HG02943 (cell line): ENCODE results near the gene ERCC8.
"Not testable (repeated sequence)": the region's sequence is repeated elsewhere in the genome, so short reads cannot be mapped to it uniquely, and the experiment has no call there.

ENCODE experiments used
- ATAC-seq: cut with Tn5 transposase; IDR thresholded peaks from one replicate; pipeline ENCODE4 v1.9.1; 2021; ENCODE audit warnings: mild to moderate bottlenecking, low read depth, moderate library complexity; ENCODE audit not compliant: unreplicated experiment

ERCC8 gene

DNA sequence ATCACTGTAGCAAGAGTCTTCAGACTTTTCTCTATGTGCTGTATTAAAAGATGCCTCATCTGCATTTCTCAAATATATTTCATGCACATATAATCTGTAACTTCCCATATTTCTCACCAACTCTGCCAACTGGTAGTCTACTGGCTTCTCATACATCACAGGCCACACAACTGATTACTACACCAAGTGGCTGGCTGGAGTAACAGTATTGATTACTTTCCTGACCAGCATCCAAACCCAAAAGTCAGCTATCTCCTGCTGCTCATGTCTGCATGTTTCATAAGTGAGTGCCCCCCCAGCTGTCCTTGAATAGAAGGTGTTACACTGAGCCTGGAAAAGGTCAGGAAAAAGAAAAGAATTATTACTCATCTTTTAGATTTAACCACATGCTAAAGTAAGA is 17.4 kb downstream of the ERCC8 start:
- no peak for ATAC-seq

DNA sequence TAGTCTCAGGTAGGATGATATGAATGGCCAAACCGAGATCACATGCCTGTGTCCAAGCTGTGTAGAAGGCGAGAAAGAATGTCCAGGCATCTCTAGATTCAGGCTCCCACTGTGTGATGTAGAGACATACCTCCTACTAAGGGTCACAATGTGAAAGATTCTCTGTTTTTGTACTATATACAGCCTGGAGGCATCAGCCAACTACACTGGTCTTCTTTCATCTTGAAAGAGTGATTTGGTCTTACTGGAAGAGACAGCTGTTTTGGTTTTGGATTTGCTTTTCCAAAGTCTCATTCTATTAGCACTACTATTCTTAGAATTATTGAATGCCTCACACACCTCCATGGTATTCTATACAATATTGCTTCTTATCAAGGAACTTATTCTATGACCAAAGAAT is 26.4 kb downstream of the ERCC8 start:
- ATAC-seq = no peak

DNA sequence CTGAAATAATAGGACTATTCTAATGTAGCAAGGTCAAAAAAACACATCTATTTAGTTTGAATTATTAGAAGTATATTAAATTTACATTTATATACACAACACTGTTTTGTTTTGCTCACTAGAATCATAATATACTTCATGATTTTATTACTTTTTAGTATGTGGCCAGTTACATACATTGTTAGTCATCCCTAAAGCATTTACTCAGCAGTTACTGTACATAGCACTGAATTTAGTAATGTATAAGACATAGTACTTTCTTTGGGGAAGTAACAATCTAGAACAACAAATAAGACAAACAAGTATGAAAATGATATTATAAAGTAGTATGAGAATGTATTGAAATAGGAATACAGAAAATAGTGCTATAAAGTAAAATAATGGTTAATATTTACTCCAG is 28.2 kb downstream of the ERCC8 start:
- ATAC-seq = no peak

DNA sequence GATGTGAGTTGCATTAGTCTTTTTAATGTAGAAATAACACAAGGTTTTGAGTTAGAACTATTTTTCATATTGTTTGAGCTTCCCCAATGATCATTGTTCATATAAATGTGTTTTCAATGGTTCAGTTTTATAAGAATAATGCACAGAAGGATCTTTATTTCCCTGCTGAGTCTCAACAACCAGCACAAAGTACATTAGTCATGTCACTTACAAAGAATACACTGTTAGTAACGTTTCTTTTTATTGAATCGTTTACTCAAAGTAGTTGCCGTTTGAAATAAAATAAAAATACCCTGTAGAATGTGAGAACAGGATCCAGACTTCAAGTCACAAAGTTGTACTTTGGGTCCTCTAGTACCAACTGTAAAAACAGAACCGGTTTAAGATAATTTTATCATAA is 41.5 kb downstream of the ERCC8 start:
- no peak for ATAC-seq

DNA sequence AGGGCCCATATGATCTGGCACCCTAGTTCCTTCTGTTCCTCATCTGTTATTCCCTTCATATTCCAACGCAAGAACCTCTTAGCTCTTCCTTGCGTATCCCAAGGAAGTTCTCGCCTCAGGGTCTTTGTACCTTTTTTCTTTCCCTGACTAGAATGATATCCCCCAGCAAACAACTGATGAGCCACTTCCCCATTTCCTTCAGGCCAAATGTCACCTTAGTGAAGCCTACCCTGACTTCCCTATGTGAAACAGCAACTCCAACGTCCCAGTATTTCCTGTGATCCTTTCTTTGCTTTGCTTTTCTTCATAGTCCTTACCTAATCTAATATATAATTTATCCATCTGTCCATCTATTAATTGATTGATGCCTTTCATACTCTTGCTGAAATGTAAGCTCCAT is 47.9 kb downstream of the ERCC8 start:
- ATAC-seq = no peak

DNA sequence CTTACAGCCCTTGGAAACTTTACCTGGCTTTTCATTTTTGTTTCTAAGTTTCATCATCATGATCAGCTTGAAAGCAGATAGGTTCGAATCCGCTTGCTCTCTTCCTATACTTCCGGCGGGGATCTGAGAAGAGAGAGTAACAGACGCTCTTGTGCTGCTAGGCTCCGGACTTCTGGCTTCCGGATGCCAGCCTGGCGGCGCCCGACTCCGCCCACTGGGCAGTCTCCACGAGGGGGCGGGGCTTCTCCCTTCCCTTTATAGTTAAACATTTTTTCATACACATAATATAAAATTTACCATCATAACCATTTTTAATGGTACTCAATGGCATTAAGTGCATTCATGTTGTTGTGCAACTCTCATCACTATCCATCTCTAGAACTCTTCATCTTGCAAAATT is 51.3 kb downstream of the ERCC8 start:
- ATAC-seq = no peak

DNA sequence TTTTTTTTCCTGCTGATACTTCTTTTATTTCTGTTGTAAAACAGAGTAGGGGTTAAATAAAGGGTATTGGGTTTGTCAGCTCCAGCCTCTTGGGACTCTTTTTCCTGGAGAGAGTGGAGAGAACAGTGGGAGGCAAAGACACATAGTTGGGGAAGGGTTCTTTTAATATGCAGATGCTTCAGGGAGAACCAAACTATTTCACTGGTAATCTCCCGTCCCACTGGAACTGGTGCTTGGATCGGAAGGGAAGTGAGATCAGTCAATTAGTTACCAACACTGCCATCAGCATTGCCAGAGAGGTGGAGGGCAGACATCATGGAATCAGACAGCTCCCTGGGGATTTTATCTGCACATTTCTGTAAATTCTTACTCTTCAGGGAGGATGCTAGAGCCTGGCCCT is 53.2 kb downstream of the ERCC8 start:
- no peak for ATAC-seq

DNA sequence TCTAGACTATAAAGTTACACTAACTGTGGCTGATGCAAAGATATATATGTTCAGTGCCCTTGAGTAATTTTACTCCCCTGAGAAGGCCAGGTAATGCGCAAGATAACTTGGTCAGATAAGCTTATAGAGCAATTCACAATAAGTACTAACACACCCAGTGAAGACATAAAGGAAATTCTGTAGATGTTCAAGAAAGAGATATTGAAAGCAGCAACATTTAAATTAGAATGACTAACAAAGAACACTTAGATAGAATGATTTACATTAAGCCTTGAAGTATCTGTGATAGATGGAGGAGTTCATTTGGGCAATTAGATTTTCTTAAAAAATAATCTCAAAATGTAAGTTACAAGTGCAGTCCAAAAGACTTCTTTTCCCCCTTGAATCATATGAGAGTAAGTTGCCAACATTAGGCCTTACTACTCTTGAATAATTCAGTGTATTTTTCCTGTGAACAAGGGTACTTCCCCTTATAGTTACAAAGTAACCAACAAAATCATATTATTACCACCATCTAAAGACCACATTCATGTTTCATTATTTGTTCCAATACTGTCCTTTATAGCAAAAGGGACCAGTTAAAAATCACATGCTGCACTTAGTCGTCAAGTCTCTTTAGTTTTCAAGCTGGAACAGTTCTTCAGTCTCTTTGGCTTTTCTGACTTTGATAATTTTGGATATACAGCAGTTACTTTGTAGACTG is 56.4 kb downstream of the ERCC8 start:
- ATAC-seq = no peak

DNA sequence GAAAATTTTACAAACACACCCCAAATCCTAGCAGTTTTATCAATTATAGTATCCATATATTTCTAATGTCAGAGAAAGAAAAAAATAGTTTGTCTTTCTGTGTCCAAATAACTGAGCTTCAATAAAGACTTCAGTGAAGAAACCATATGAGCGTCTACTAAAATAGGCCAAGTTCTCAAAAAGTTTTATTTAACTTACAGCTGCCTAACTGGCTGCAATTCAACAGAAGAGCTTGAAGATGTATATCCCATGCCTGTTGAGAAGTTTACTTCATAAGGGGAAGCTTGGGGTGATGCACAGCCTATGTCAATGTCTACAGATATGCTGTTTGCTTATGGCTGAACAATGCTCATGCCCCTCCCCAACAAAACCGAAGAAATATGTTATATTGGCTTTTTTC is 57.1 kb downstream of the ERCC8 start:
- ATAC-seq = no peak

DNA sequence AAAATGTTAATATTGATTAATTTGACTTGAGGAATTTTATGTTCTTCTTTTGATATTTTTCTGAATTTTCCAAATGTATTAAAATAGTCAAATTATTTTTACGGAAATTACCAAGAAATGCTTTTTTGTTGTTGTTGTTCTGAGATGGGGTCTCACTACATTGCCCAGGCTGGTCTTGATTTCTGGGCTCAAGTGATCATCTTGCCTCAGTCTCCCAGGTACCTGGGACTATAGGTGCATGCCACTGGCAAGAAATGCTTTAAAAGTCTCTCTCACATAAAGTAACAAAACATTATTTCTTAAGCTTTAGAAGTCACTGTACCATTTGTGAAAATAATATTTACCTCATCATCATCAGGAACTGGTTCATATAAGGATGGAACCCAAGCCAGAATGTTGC is 57.8 kb downstream of the ERCC8 start:
- no peak for ATAC-seq

DNA sequence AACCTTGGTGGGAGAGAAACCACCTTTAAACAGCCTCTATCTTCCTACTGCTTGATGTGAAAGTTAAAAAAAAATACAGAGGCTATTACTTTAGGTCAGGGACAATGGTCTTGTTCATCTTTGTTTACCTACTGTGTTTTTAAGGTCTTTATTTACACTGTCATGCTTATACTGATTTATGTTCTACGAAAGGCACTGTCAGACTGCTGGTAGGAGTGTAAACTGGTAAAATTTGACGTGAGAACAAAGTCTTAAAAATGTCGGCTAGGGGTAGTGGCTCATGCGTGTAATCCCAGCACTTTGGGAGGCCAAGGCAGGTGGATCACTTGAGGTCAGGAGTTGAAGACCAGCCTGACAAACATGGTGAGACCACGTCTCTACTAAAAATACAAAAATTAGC is 58.7 kb downstream of the ERCC8 start:
- ATAC-seq = no peak

DNA sequence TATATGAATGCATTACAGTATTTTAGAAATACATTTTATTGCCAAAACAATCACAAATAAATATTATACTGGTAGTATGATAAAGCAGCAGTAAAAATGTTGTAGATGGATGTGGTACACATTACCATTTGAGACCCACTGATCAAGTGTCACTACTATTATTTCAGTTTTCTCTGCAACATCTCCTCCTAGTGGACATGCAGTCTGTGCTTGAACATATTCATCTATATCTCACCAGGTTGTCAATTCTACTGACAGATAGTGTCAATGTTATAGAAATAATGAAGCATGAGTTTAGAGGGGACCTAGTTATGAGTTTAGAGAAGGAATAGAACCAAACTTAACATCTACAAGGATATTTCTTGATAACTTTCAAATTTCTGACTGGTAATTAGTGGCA is 61.6 kb downstream of the ERCC8 start:
- no peak for ATAC-seq

DNA sequence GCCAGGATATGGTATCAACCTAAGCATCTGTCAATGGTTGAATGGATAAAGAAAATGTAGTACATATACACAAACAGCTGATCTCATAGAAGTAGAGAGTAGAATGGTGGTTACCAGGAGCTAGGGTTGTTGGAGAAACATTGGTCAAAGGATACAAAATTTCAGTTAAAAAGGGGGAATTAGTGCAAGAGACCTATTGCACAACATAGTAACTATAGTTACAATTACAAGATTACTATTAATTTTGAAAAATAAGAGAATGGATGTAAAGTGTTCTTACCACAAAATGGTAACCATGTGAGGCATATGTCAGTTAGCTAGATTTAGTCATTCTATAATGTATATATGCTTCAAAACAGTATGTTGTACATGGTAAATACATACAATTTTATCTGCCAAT is 72.0 kb downstream of the ERCC8 start:
- no peak for ATAC-seq

DNA sequence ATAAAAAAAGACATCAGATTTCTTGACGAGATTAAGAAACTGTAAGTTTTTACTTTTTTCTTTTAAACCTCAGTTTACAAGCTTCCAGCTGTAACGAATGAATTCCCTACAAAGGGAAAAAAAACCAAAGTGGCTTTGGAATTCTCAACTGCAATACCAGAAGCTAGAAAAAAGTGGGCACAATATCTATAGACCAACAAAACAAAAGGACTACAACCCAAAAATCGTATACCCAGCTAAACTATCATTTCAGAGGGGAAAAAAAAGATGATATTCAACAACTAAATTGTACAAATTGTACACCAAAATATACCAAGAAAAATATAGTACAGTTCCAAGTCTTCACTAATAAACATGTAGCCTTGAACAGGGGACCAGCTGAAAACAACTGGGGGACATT is 74.0 kb downstream of the ERCC8 start:
- no peak for ATAC-seq

DNA sequence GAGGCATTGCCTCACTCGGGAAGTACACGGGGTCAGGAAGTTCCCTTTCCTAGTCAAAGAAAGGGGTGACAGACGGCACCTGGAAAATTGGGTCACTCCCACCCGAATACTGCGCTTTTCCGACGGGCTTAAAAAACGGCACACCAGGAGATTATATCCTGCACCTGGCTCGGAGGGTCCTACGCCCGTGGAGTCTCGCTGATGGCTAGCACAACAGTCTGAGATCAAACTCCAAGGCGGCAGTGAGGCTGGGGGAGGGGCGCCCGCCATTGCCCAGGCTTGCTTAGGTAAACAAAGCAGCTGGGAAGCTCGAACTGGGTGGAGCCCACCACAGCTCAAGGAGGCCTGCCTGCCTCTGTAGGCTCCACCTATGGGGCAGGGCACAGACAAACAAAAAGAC is 84.3 kb downstream of the ERCC8 start:
- not testable (repeated sequence) for ATAC-seq

DNA sequence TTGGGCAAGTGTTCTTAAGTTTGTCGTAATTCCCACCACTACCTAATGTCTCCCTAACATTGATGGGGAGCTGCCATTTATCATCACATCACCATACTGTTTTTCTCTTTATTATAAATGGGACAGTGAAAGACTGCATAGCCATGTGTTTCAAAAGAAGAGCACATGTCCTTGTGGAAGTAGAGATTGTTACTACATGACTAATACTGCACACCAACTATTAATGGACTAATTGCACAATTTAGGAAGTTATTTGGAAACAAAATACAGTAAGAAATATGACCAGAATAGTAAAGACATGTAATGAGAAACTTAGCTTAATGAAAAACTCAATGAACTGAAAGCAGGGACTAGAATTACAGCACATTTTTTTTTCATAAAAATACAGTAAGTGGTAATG is 88.8 kb downstream of the ERCC8 start:
- no peak for ATAC-seq

DNA sequence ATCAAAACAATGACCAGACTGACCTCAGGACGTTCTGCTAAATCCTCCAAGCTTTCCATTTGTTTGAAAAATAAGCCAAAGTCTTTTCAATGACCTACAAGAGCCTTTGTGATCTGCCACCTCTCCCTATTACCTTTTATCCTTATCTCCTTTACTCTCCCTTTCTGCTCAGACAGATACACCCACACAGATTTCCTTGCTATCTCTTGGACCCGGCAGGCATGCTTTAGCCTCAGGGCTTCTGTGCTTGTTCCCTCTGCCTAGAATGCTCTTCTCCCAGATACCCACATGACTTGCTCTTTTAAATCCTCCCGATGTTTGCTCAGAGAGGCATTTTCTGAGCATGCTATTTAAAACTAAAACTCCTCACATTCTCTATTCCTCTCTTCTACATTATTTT is 91.9 kb downstream of the ERCC8 start:
- ATAC-seq = no peak

DNA sequence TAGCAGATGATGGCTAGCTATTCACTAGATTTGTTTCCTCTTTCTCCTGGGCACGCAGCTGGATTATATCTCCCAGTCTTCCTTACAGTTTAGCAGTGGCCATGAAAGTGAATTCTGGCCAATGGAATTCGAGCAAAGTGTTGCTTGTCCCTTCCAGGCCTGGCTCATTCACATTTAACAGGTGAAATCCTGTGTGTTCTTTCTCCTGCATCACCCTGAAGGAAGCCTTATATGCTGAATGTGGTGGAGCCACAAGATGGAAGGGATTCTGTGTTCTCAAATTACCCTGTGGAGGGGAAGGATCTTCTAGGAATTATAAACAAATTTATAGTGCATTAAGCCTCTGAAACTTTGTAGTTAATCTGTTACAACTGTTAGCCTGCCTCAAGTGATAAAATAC is 92.6 kb downstream of the ERCC8 start:
- ATAC-seq = no peak

DNA sequence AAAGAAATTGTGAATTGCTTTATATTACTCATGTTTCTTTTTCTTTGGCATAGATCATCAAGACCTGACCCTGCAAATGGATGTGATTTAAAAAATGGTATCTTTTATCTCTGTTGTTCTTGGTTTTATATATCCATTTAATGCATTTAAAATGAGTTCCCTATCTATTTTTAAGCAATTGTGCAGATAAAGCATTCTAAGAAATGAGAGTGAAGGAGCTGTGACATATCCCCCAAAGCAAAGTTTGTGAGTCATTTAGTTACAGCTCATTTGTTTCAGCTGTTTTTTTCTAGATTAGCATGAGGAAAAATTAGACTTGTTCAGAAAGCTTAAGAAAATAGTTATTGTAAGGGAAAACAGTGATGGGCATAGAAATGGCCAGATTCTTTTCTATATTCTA is 93.2 kb downstream of the ERCC8 start:
- no peak for ATAC-seq

DNA sequence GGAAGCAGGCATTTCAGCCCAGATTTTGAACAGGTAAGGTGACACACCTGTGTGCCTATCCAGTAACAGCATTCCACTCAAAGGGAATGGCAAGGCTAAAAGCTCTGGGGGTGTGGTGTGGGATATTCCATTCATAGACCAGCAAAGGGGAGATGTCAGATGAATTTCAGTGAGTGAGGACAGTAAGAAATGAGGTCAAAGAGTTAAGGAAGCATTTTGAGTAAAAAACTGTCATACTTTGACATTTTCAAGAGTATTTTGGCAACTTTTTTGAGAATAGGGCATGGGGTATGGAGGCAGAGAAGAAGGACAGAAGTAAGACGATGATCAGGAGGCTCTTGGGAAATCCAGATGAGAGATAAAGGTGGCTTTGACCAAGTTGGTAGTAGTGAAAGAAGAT is 98.6 kb downstream of the ERCC8 start:
- no peak for ATAC-seq

DNA sequence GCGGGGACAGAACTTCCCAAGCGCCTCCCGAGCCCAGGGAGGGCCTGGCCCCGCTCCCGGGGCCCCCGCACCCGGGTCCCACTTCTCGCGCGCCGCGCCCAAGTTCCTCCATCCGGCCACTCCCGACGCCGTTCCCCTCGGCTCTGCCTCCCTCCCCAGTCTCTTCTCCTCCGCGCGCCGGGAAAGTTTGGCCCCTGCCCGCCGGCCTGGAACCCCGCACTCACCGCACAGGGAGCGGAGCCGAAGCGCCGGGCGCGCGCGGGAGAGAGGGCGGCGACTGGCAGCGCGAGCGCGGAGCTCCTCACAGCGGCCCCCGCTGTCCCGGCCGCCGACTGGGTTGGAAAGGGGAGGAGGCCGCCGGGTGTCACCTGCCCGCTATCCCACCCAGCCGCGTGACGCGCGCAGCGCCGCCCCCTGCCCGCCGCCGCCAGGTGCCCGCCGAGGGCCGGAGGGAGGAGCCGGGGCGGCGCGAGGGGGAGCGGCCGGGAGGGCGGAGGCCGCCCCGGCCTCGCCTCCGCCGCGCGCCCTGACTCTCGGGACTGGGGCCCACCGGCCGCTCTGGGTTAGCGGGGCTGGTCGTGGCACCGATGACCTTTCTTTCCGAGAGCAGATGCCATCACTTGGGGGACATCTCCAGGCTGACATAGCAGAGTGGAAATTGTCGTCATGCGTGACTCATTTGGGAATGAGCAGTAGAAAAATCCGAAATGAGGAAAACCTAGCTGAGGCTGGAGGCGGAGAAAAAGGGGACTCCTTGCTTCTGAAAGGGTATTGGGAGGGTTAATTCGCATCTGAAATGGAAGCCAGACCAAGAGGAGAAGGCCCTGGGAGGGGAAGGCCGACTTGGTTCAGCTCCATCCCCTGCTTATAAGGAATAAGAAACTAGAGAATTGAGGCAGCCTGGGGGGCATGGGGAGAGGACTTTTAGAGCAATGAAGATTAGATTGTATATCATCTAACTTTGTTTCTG is 100.6 kb downstream of the ERCC8 start, which contains the start of gene ELOVL7:
Gene ELOVL7, minus strand, starts transcription at position 334 of the 970 bp plus-strand sequence. CDS start 56,872 bp downstream, outside the sequence.
- peak; percentile 89 for ATAC-seq
